Body of pancreas (tissue), 4 donors: ENCODE measurements around the gene CEP112. TPM values are rescaled to one million over a fixed set of nuclear protein-coding genes. Genes with fewer than 3 reads are reported as not detected.

Experiments used
- ATAC-seq: fragments of 150-250 bp; one replicate; pipeline ENCODE4 v1.9.1; 2016
- DNase-seq, 4 donors: peaks; one replicate each; pipeline ENCODE4 v3.0.0-alpha.2; 2019
- H3K27ac ChIP-seq, 4 donors: fragments of 200-600 bp; sonication (generic); 1 replicate in 3 of 4; 2 replicates in 1 of 4; pipeline versions ENCODE4 v1.5.1 to v1.6.1; 2016 to 2019; ENCODE audit warnings: mild to moderate bottlenecking in 1 of 4, mixed read lengths in 1 of 4, moderate library complexity in 1 of 4
- H3K27me3 ChIP-seq, 2 donors: fragments of 200-600 bp; sonication (generic); one replicate each; pipeline ENCODE4 v1.6.0; 2016; ENCODE audit warnings: mild to moderate bottlenecking in 1 of 2
- H3K36me3 ChIP-seq, 2 donors: fragments of 200-600 bp; sonication (generic); replicated peaks in 1 of 2; 2 replicates each; pipeline ENCODE4 v1.5.1; 2016; ENCODE audit warnings: low read depth in 2 of 2; ENCODE audit not compliant: insufficient read depth in 1 of 2
- H3K4me1 ChIP-seq: fragments of 200-600 bp; sonication (generic); one replicate; pipeline ENCODE4 v1.6.0; 2016
- H3K4me3 ChIP-seq, 2 donors: fragments of 200-600 bp; sonication (generic); 1 replicate in 1 of 2; 2 replicates in 1 of 2; pipeline ENCODE4 v1.5.1; 2016 to 2019
- H3K9me3 ChIP-seq, 3 donors: fragments of 200-600 bp; sonication (generic); 1 replicate in 2 of 3; 2 replicates in 1 of 3; pipeline ENCODE4 v1.5.1; 2016
- CTCF ChIP-seq, 7 experiments: fragments of 450-650 bp in 4 of 7; fragments of 200-600 bp in 3 of 7; sonication (generic) in 3 of 7; IDR thresholded peaks; one replicate each; pipeline ENCODE4 v1.5.1; 2016 to 2019; ENCODE audit warnings: antibody characterized with exemption in 7 of 7
- POLR2A ChIP-seq, 3 donors: fragments of 450-650 bp; IDR thresholded peaks; one replicate each; pipeline ENCODE4 v1.6.1; 2016; ENCODE audit warnings: antibody characterized with exemption in 3 of 3, mild to moderate bottlenecking in 2 of 3
- WGBS, 2 donors: methylation state at CpG; one replicate each; pipeline ENCODE4 v1.1.5; 2017; 5-methylcytosine and 5-hydroxymethylcytosine counted together
- intact Hi-C: fragments of 100-400 bp; cut with DNase I; formaldehyde crosslinking; loops from one replicate; pipeline ENCODE4 v1.15.1; 2023
- total RNA-seq, 2 donors: library from RNA; depleted of rRNA; stranded (reverse); fragments of >200 nt; gene quantifications; one replicate each; pipeline ENCODE4 v1.1.0, GENCODE V29; 2016

The CEP112 gene
- total RNA-seq, 2 donors from 2014 or later, result 5.2 to 10.2 TPM

- TF ChIP-seq CTCF (IDR thresholded peaks at IDR 0.05), result no peak
- no peak for TF ChIP-seq POLR2A (IDR thresholded peaks at IDR 0.05)
- ATAC-seq (no peak), DNase-seq (no peak)
- H3K36me3 ChIP-seq, result no peaks in the 10 kb centered on the region
- no peak overlapping the region for H3K27ac ChIP-seq
- H3K4me3 ChIP-seq, result no peak overlapping the region
- peaks cover 7% of the 10 kb centered on the region for H3K4me1 ChIP-seq
- H3K9me3 ChIP-seq, result no peaks in the 10 kb centered on the region
- no peaks in the 10 kb centered on the region for H3K27me3 ChIP-seq
- 54 to 67% methylated on average over 3 to 4 of the region's 4 CpGs for WGBS, 2 donors
- intact Hi-C loops, result no loop called here
Measured at GRCh38 chr17:65604070-65604469, 587.9 kb downstream of the CEP112 start.

DNA sequence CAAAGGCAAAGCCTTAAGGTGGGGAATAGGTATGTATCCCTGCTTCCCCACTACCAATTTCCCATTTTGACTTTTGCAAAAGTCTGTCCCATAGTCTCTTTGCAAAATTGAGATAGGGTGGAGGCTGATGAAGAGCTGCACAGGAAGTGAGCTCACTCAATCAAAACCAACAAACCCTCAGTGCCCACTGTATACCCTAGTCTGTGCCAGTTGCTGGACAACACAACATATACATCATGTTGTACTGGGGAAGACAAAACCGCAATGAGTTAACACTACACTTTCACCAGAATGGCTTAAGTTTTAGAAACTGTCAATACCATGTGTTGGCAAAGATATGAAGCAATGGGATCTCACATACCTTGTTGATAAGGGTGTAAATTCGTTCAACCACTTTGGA is 590.1 kb downstream of the CEP112 start:
- 57 to 71% methylated on average over 2 of the region's 2 CpGs for WGBS, 2 donors
- H3K9me3 ChIP-seq, result no peaks in the 10 kb centered on the region
- TF ChIP-seq CTCF (IDR thresholded peaks at IDR 0.05) (no peak), POLR2A (IDR thresholded peaks at IDR 0.05) (no peak)
- H3K27me3 ChIP-seq, result no peaks in the 10 kb centered on the region
- no peaks in the 10 kb centered on the region for H3K36me3 ChIP-seq
- no peak overlapping the region for H3K4me3 ChIP-seq
- H3K4me1 ChIP-seq, result peaks cover 7% of the 10 kb centered on the region
- no peak overlapping the region for H3K27ac ChIP-seq
- intact Hi-C loops, result no loop called here
- DNase-seq (no peak), ATAC-seq (no peak)

DNA sequence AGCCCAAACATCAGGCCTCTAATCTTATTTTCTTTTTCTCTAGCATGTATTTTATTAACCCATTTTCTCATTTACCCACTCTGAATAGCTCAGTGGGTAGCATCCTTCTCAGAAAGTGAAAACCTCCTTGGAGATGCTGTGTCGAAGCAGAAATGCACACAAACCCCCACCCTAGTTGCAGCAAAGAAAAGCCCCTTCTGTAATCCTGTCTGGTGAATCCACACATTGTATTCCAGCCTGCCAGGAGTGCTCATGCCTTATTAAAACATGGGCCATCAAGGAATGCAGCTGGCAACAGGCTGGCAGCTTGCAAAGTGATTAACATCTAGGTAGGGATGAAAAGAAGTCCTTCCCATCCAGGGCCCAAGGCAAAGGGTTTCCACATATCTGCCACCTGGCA is 590.8 kb downstream of the CEP112 start:
- ATAC-seq (no peak), DNase-seq (no peak)
- Histone ChIP-seq H3K4me3 (no peak overlapping the region), H3K27me3 (no peaks in the 10 kb centered on the region), H3K4me1 (peaks cover 7% of the 10 kb centered on the region), H3K9me3 (no peaks in the 10 kb centered on the region), H3K27ac (no peak overlapping the region), H3K36me3 (no peaks in the 10 kb centered on the region)
- TF ChIP-seq CTCF (IDR thresholded peaks at IDR 0.05) (no peak), POLR2A (IDR thresholded peaks at IDR 0.05) (no peak)
- WGBS, 2 donors, result 86 to 90% methylated on average over 1 of the region's 1 CpG
- intact Hi-C loops, result no loop called here

- WGBS, 2 donors, result 0 to 13% methylated on average over 1 of the region's 1 CpG
Measured at GRCh38 chr17:65600518-65600917, 591.4 kb downstream of the CEP112 start.

More at GRCh38 chr17:65600518-65600917, 591.4 kb downstream of the CEP112 start:
- Histone ChIP-seq H3K9me3 (no peaks in the 10 kb centered on the region), H3K27me3 (no peaks in the 10 kb centered on the region), H3K36me3 (no peaks in the 10 kb centered on the region), H3K4me3 (no peak overlapping the region), H3K4me1 (peaks cover 7% of the 10 kb centered on the region), H3K27ac (no peak overlapping the region)
- TF ChIP-seq CTCF (IDR thresholded peaks at IDR 0.05) (no peak), POLR2A (IDR thresholded peaks at IDR 0.05) (no peak)
- intact Hi-C loops, result no loop called here
- ATAC-seq, result no peak
- no peak for DNase-seq
